Sigmoid colon (tissue), 7 donors: ENCODE results near the gene ITGA11. TPM values are rescaled to one million over a fixed set of nuclear protein-coding genes. Genes with fewer than 3 reads are reported as not detected.

ENCODE experiments used
- DNase-seq: peaks from one replicate; pipeline ENCODE4 v3.0.0-alpha.2; 2019
- H3K27ac ChIP-seq, 4 donors: fragments of 200-600 bp; sonication (generic); one replicate each; pipeline ENCODE4 v1.5.1; 2016 to 2019; ENCODE audit warnings: mild to moderate bottlenecking in 1 of 4
- H3K27me3 ChIP-seq, 3 donors: fragments of 200-600 bp; sonication (generic); one replicate each; pipeline ENCODE4 v1.5.1; 2019; ENCODE audit warnings: mild to moderate bottlenecking in 1 of 3
- H3K36me3 ChIP-seq, 4 donors: fragments of 200-600 bp; sonication (generic); one replicate each; pipeline ENCODE4 v1.5.1; 2016 to 2019
- H3K4me1 ChIP-seq, 4 donors: fragments of 200-600 bp; sonication (generic); one replicate each; pipeline ENCODE4 v1.5.1; 2017 to 2019
- H3K4me3 ChIP-seq, 4 donors: fragments of 200-600 bp; sonication (generic); one replicate each; pipeline ENCODE4 v1.5.1; 2017 to 2019; ENCODE audit warnings: mild to moderate bottlenecking in 2 of 4, moderate library complexity in 1 of 4
- H3K9me3 ChIP-seq, 4 donors: fragments of 200-600 bp in 3 of 4; sonication (generic) in 3 of 4; one replicate each; pipeline versions ENCODE4 v1.5.1 to v1.6.1; 2013 to 2019
- EP300 ChIP-seq, 4 donors: sonication (generic); formaldehyde crosslinking; IDR thresholded peaks; one replicate each; pipeline ENCODE4 v1.6.1; 2017; ENCODE audit warnings: antibody characterized with exemption in 4 of 4
- POLR2A ChIP-seq, 2 donors: fragments of 450-650 bp; IDR thresholded peaks; one replicate each; pipeline ENCODE4 v1.6.1; 2016; ENCODE audit warnings: antibody characterized with exemption in 2 of 2, mild to moderate bottlenecking in 2 of 2, moderate library complexity in 2 of 2
- POLR2AphosphoS5 ChIP-seq, 4 donors: sonication (generic); formaldehyde crosslinking; IDR thresholded peaks; one replicate each; pipeline ENCODE4 v1.6.1; 2017; ENCODE audit warnings: antibody characterized with exemption in 4 of 4
- WGBS, 2 donors: extraction: QIAGEN DNeasy Blood & Tissue Kit; methylation state at CpG; one replicate each; pipeline ENCODE4 v1.1.7; 2013; 5-methylcytosine and 5-hydroxymethylcytosine counted together
- intact Hi-C: fragments of 100-400 bp; cut with DNase I; formaldehyde crosslinking; loops from one replicate; pipeline ENCODE4 v1.15.1; 2023
- polyA plus RNA-seq, 3 donors: library from polyadenylated mRNA; stranded (reverse); fragments of 200-250 nt; gene quantifications; one replicate each; pipeline ENCODE4 v1.2.3, GENCODE V29; 2013
- total RNA-seq, 4 donors: library from RNA; depleted of rRNA; stranded (reverse); fragments of >200 nt; gene quantifications; one replicate each; pipeline ENCODE4 v1.1.0, GENCODE V29; 2016
- TF ChIP-seq, protein P1 (sequence below), 4 experiments: fragments of 450-650 bp in 3 of 4; fragments of 200-600 bp in 1 of 4; IDR thresholded peaks; one replicate each; pipeline ENCODE4 v1.5.1; 2016 to 2019; ENCODE audit warnings: antibody characterized with exemption in 4 of 4, mild to moderate bottlenecking in 3 of 4, moderate library complexity in 2 of 4
- donor health status: healthy with polysubstance abuse.
- donor health status: Bipolar disorder and iron deficiency.
- donor health status: healthy.

Gene ITGA11
- total and polyA plus RNA-seq, 7 donors: 0.71 to 6.1 (median 1.2) TPM

DNA sequence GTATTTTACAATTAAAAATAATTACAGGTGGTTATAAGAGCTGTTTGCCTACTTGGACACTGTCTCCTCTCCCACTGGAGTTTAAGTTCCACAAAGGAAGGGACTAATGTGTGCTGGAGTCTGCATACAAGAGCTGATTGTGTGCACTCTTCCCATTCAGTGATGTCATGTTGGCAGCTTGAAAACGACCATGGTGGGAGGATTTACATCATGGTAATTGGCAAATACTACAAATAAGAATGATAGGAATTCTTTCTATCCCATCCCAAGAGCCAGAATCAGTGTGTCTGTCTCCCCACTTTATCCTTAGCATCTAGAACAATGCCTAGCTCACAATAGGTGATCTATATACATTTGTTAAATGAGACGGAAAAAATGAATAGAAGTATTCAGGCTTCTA lies 14.1 kb downstream of the ITGA11 start:
- Histone ChIP-seq H3K4me3 (no peak overlapping the region), H3K27me3 (no peaks in the 10 kb centered on the region), H3K36me3 (no peaks in the 10 kb centered on the region), H3K4me1 (peaks cover 0 to 12% (median 6%) of the 10 kb centered on the region in 4 donors), H3K9me3 (no peaks in the 10 kb centered on the region), H3K27ac (peak overlapping the region in 3 of 4 donors; percentile 26 to 60 (median 41))
- no peak for DNase-seq
- TF ChIP-seq POLR2AphosphoS5 (IDR thresholded peaks at IDR 0.05) (no peak), EP300 (IDR thresholded peaks at IDR 0.05) (no peak), POLR2A (IDR thresholded peaks at IDR 0.05) (no peak)
- TF ChIP-seq, protein P1, sequence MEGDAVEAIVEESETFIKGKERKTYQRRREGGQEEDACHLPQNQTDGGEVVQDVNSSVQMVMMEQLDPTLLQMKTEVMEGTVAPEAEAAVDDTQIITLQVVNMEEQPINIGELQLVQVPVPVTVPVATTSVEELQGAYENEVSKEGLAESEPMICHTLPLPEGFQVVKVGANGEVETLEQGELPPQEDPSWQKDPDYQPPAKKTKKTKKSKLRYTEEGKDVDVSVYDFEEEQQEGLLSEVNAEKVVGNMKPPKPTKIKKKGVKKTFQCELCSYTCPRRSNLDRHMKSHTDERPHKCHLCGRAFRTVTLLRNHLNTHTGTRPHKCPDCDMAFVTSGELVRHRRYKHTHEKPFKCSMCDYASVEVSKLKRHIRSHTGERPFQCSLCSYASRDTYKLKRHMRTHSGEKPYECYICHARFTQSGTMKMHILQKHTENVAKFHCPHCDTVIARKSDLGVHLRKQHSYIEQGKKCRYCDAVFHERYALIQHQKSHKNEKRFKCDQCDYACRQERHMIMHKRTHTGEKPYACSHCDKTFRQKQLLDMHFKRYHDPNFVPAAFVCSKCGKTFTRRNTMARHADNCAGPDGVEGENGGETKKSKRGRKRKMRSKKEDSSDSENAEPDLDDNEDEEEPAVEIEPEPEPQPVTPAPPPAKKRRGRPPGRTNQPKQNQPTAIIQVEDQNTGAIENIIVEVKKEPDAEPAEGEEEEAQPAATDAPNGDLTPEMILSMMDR (IDR thresholded peaks at IDR 0.05): no peak
- WGBS, 2 donors: 51 to 65% methylated on average over 2 of the region's 2 CpGs
- intact Hi-C loops: no loop called here

DNA sequence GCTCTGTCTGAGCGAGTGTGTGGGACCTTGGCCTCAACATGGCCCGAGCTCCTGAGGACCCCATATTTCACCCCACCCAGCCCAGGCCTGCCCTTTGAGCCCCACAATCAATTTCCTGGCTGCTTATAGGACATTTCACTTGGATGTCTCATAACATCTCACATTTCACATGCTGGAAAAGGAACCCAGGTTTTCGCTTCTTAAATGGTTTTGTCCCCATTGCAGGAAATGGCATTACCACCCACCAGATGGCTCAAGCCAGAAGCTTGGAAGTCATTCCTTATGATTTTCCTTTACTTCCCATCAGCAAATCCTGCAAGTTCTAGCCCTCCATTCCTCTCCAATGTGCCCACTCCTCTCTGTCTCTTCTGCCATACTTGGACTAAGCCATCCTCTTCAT lies 14.9 kb downstream of the ITGA11 start:
- intact Hi-C loops: no loop called here
- TF ChIP-seq EP300 (IDR thresholded peaks at IDR 0.05): no peak
- TF ChIP-seq, protein P1 (IDR thresholded peaks at IDR 0.05): no peak
- no peak for TF ChIP-seq POLR2AphosphoS5 (IDR thresholded peaks at IDR 0.05)
- TF ChIP-seq POLR2A (IDR thresholded peaks at IDR 0.05): no peak
- Histone ChIP-seq H3K27ac (no peak overlapping the region), H3K4me1 (peaks cover 0 to 12% (median 6%) of the 10 kb centered on the region in 4 donors), H3K36me3 (no peaks in the 10 kb centered on the region), H3K9me3 (no peaks in the 10 kb centered on the region), H3K27me3 (no peaks in the 10 kb centered on the region), H3K4me3 (no peak overlapping the region)
- no peak for DNase-seq
- WGBS, 2 donors: 77 to 80% methylated on average over 3 of the region's 3 CpGs

DNA sequence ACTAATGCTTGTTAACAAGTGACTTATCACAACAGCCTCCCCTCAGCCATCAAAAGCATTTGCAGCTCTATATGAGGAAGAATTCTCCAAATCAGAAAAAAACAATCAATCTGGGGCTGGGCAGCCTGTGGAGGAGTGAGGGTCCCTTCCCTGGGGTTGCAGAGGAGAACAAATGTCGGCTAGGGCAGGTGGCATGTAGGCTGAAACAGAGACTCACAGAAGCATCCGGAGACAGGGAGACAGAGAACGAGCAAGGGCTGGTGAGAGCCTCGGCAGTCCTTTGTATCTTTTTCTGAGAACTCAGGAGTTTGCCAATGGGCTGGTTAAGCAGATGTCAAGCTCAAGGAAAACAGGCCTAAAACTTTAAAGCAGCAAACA lies 15.8 kb downstream of the ITGA11 start:
- Histone ChIP-seq H3K27me3 (no peaks in the 10 kb centered on the region), H3K9me3 (no peaks in the 10 kb centered on the region), H3K27ac (peak overlapping the region in 1 of 4 donors; percentile 27), H3K36me3 (no peaks in the 10 kb centered on the region), H3K4me3 (no peak overlapping the region), H3K4me1 (peaks cover 0 to 12% (median 6%) of the 10 kb centered on the region in 4 donors)
- DNase-seq: no peak
- no peak for TF ChIP-seq EP300 (IDR thresholded peaks at IDR 0.05)
- intact Hi-C loops: no loop called here
- 80 to 92% methylated on average over 4 of the region's 4 CpGs for WGBS, 2 donors

DNA sequence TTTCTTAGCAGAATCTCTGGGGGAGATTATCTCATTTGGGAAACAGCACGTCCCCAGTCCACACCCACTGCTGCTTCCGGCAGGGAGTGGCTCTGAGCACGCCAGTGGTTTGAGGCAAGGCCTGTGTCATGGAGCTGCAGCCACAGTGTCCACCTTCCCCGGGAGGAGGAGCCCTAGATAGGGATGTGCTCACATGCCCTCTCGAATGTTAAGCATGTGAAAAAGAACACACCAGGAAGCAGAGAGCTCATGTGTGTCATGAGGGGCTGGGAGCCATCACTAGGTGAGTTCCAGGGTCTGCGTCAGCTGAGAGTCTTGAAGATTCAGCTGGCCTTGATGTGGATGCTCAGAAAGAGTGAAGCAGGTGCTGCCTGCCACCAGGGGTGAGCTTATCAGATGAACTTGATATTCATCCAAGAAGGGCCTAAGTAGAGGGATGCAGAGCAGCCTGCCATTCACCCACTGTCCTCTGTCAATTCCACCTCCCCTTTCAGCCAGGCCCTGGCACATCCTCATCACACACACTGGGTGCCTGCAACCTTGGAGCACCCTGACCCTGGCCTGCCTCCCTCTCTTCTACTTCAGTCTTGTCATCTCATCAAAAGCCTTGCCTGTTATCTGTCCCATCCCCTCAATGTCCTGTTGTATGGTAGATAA lies 16.3 kb downstream of the ITGA11 start:
- intact Hi-C loops: no loop called here
- Histone ChIP-seq H3K9me3 (no peaks in the 10 kb centered on the region), H3K4me3 (no peak overlapping the region), H3K27me3 (no peaks in the 10 kb centered on the region), H3K36me3 (no peaks in the 10 kb centered on the region), H3K27ac (peak overlapping the region in 1 of 4 donors; percentile 49), H3K4me1 (peaks cover 0 to 12% (median 6%) of the 10 kb centered on the region in 4 donors)
- peak; percentile 74 for DNase-seq
- 53 to 74% methylated on average over 6 of the region's 6 CpGs for WGBS, 2 donors
- no peak for TF ChIP-seq POLR2AphosphoS5 (IDR thresholded peaks at IDR 0.05)
- no peak for TF ChIP-seq POLR2A (IDR thresholded peaks at IDR 0.05)
- TF ChIP-seq, protein P1 (IDR thresholded peaks at IDR 0.05): no peak
- TF ChIP-seq EP300 (IDR thresholded peaks at IDR 0.05): no peak

DNA sequence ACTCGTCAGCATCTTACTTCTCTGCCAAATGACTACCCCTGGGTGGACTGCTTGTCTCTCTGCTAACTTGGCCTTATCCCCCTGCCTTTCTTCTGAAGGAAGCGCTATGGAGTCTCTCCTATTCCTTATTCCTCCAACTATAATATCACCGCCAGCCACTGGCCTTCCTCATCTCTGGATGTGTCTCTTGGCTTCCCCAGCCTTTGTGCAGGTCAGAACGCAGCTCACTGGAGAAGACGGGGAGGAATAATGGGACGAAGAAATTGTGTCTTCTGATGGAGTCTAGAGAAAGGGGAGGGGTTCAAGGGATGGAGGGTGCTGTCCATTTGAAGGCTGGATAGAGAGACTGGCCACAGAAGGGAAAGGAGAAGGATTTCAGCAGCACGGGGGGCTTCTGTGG lies 16.9 kb downstream of the ITGA11 start:
- H3K4me3 ChIP-seq: no peak overlapping the region
- no peaks in the 10 kb centered on the region for H3K36me3 ChIP-seq
- intact Hi-C loops: no loop called here
- no peak for DNase-seq
- H3K27me3 ChIP-seq: no peaks in the 10 kb centered on the region
- H3K9me3 ChIP-seq: no peaks in the 10 kb centered on the region
- peak overlapping the region in 1 of 4 donors; percentile 49 for H3K27ac ChIP-seq
- 93 to 95% methylated on average over 7 of the region's 7 CpGs for WGBS, 2 donors
- peaks cover 0 to 12% (median 6%) of the 10 kb centered on the region in 4 donors for H3K4me1 ChIP-seq
- no peak for TF ChIP-seq POLR2A (IDR thresholded peaks at IDR 0.05)
- TF ChIP-seq EP300 (IDR thresholded peaks at IDR 0.05): no peak
- TF ChIP-seq POLR2AphosphoS5 (IDR thresholded peaks at IDR 0.05): no peak
- TF ChIP-seq, protein P1 (IDR thresholded peaks at IDR 0.05): no peak
